PC-9 (cell line): ENCODE measurements around the gene PPARGC1A.

ENCODE experiments used
- EZH2 ChIP-seq: fragments of 200-600 bp; sonication (generic); IDR thresholded peaks from 2 replicates; pipeline ENCODE4 v1.8.0; 2017; ENCODE audit warnings: antibody characterized with exemption, low read depth
- TF ChIP-seq, protein P1 (sequence below): fragments of 200-600 bp; sonication (generic); conservative IDR thresholded peaks from 2 replicates; pipeline ENCODE4 v1.6.1; 2017; ENCODE audit warnings: mixed run types, antibody characterized with exemption, mild to moderate bottlenecking, moderate library complexity

DNA sequence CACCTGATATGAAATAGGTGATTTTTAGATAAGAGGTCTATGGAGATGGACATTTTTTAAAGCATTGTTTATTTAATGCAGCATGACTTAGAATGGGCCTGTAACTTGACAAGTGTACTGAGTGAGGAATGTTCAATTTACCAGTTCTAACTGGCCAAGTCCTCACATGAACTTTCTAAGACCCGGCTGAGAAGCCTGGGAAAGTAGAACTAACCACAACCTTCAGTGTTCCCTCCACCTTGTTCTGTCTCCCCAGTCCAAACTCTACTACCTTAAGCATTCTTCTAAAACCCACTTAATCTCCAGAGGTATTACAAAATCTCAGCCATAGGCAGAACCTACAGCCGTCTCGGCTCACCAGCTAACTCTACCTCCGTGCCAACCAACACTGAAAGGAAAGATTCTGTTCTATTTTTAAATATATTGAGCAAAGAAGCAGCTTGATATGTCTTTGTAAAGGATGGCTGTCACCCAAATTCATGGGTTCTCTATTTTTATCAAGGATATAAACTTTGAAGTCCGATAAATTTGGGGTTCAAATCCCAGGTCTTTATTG, 6.8 kb downstream of the PPARGC1A start:
- TF ChIP-seq, protein P1, sequence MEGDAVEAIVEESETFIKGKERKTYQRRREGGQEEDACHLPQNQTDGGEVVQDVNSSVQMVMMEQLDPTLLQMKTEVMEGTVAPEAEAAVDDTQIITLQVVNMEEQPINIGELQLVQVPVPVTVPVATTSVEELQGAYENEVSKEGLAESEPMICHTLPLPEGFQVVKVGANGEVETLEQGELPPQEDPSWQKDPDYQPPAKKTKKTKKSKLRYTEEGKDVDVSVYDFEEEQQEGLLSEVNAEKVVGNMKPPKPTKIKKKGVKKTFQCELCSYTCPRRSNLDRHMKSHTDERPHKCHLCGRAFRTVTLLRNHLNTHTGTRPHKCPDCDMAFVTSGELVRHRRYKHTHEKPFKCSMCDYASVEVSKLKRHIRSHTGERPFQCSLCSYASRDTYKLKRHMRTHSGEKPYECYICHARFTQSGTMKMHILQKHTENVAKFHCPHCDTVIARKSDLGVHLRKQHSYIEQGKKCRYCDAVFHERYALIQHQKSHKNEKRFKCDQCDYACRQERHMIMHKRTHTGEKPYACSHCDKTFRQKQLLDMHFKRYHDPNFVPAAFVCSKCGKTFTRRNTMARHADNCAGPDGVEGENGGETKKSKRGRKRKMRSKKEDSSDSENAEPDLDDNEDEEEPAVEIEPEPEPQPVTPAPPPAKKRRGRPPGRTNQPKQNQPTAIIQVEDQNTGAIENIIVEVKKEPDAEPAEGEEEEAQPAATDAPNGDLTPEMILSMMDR, result no peak
- no peak for TF ChIP-seq EZH2
